Measurements from ENCODE around the gene GABBR1.
A peak's percentile ranks its signal among the peaks of the same experiment; 100 is the strongest.

GABBR1 gene

DNA sequence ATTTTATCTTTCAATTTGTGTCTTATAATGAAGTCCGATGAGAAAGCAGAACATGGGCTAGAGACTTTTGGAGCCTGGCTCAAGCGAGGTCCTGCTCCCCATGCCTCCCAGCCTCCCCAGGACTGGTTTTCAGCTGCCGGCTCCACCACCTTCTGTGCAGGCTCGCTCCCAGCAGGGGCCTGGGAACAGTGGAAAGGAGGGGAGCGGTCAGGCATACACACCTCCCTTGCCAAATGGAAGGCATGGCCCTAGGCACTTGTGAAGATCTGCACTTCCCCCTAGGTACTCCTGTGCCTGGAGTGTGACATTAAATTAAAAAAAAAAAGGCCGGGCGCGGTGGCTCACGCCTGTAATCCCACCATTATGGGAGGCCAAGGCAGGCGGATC lies 19.2 kb upstream of the GABBR1 start:
- DNase-seq, result no peak

DNA sequence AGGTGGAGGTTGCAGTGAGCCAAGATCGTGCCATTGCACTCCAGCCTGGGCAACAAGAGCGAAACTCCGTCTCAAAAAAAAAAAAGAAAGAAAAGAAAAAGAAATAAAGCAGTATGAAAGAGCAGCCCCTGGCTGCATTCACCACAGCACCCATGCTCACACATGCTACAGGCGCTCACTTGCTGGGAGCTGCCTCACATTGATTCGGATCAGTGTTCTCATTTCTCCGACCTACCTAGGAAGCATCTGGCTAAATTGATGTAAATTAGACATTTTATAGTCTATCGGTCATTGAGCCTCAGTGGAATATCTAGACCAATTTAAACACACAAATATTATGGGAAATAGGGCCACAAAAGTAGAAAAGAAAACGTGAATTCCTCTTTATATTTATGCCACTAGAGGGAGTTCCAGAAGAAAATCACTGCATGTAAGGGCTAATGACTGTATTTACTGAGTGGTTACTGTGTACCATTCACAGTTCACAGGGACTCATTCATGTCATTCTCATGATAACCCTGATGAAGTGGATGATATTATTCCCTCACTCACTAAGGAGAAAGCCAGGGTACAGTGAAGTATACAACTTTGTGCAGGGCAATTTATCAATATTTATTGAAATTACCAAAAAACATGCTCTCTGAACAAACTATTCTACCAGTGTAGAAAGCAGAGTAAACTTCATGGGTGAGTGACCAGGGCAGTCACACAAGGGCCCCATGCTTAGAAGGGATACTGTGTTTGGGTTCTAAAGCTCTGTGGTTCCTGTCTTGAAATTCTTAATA lies 18.6 kb upstream of the GABBR1 start:
- peak; percentile 53 for DNase-seq

DNA sequence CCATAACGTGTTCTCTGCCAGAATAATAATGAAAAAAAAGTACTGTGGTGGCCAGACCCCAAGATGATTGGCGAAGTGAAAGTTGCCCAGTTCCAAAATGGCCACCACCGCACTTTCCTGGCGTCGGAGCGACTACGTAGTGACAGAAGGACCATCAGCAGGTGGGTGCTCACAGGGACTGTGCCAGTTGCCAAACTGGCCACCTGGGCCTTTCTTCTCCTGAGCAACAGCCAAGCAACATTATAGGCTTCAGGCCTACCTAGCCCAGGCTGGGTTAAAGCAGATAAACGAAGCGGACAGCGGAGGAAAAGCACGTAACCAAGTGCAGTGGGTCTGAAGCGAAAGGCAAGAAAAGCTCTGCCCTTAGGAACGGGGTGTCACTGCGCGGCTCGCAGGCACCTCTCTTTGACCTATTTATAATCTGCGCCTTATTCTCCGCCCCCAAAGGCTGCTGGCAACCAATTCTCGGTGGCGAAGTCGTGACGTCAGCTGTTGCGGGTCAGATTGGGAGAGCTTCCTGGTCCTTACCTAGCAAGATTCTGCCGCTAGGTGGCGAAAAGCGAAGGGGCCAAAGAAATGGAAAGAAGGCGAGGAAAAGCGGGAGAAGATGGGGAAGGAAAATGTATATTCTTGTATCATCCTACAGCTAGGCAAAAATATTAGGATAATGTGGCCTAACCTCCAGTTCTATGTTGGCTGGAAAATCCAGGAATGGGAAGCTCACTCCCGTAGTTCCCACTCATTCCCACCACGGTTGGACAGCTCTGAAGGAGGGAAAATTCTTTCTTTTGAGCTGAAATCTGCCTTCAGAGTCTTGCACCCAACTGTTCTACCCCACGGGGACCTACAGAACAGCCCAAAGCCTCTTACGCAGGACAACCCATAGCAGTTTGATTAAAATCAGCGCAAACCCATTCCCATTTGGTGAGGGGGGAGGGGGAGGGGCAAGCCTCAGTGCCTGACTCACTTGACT lies 17.0 kb upstream of the GABBR1 start:
- peak; percentile 99 for DNase-seq

DNA sequence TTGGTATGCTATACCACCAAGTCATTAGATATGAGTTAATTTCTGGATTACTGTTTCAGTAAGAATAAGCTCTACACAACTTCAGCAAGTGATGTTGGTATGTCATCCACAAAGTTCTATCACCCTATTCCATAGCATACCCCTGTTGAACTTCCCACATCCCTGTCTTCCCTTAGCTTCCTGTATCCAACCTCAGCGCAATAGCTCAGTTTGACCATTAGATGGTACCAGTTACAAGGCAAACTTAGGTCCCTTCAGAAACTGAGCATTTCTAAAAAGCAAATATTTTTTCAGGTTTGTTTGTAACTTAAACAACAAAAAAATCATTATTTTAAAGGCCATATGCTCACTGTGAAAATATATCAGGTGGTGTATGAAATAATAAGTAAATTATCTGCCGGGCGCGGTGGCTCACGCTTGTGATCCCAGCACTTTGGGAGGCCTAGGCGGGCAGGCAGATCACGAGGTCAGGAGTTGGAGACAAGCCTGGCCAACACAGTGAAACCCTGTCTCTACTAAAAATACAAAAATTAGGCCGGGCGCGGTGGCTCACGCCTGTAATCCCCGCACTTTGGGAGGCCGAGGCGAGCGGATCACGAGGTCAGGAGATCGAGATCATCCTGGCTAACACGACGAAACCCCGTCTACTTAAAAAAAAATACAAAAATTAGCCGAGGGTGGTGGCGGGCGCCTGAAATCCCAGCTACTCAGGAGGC lies 15.1 kb upstream of the GABBR1 start:
- peak; percentile 64 for DNase-seq

DNA sequence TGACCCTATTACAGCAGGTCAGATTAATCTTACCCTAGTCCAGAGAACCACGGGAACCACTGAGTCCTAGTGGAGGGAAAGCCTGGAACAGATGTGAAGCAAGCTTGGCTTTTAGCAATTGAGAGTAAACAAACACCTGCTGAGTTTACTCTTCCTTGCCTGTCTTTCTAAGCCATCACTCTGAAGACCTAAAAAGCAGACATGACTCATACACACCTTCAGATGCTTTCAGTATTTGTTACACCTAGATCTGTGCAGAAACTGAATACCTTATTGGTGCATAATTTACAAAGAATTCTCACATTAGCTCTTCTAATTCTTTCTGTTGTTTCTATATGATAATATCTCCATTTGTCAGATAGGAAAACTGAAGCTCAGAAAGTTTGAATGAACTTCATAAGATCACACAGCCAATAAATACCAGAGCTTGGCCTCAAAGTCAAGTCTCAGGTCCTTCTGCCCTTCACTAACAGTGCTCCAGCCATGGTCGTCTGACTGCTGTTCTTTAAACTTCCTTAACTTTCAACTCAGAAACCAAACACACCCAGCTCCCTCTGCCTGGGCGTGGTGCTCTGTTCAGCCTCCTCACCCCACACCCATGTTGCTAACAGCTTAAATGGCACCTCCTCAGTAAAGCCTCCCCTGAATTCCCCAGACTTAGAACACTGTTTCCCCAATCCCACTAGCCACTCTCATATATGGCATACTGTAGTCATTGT lies 8.6 kb upstream of the GABBR1 start:
- DNase-seq, result no peak

DNA sequence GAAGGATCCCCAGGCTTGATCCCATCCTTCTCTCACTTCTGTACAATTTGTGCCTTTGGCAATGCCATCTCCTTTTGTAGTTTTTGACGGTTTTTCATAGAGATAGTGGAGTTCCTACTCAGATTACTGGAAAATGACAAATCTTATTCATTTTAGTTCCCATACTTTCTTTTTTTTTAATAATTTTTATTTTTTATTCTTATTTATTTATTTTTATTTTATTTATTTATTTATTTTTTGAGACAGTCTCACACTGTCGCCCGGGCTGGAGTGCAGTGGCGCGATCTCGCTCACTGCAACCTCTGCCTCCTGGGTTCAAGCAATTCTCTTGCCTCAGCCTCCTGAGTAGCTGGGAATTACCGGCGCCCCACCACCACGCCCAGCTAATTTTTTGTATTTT lies 4.3 kb upstream of the GABBR1 start:
- no peak for DNase-seq

DNA sequence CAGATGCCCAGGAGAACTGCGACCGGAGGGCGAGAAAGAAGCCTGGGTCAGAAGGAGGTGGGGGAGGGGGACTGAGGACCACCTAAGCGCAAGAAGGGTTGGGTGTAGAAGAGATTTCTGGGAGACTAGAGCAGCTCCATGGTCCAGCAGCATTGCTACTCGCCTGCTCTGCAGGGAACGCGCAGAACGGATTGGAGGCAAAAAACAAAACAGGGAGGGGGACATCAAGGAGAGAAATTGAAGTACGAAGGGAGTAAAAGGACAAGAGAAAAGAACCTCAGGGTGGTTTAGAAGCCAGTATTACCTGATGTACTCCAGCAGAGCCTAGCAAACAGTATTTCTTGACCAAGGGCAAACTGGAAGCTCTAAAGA lies 537 bp upstream of the GABBR1 start:
- DNase-seq, result no peak

DNA sequence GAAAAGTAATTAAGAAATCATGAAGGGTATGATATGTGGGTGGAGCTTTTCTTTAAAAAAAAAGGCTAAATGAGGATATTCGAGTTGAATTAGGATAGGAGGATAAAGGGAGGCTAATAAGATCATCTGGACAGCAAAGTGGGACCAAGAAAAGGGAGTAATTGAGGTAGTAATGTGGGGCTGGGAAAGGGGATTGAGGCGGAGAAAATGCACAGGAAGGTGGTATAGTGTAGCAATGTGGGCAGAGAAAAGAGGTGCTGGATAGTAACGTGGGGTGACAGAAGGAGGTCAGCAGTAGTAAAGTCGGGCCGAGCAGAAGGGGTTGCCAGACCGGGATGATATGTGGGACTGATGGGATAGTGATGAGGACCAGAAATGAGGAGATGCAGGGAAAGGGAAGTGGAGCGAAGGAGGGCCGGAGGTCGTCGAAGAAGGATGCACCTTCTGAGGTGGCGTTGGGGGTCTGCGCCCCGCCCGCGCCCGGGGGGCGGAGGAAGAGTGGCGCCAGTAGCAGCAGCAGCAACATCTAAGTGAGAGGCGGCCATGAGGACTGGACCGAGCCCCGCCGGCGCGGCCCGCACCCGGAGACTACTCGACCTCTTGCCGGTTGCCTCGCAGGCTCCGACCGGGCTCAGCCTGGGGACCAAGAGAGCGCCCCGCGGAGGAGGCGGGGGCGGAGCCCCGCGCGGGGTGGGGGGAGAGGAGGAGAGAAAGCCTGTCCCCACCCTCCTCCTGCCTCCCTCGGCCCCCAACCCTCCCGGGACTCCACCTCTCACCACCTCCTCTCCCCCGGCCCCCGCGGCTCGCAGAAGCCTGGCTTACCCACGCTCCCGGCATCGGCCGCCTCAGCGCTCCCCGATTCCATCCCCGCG lies 887 bp downstream of the GABBR1 start:
- peak; percentile 82 for DNase-seq

DNA sequence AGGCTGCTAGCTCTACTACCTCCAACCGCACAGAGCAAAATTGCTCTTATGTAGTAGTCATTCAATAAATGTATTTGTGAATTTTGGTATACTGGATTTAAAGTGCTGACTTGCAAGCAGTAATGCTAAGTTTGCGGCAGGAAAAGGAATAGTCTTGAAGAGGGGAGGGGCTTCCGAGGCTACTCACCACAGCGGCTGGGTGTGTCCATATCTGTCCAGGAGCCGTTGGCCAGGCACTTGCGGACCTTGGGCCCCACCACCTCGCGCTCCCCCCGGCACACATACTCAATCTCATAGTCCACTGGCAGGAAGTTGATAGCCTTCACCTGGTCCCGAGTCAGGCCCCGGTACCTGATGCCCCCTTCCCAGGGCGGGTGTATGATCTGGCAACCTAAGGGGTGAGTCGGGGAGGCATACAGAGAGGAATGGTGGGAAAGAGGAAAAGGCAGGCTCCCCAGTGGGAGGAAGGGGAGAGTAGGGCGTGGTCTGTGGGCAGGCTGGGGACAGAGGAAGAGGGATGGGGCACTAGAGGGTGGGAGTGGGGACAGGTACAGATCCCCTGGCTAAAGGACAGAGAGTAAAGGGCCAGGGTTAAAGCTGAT lies 1.7 kb downstream of the GABBR1 start:
- DNase-seq, result peak; percentile 23

DNA sequence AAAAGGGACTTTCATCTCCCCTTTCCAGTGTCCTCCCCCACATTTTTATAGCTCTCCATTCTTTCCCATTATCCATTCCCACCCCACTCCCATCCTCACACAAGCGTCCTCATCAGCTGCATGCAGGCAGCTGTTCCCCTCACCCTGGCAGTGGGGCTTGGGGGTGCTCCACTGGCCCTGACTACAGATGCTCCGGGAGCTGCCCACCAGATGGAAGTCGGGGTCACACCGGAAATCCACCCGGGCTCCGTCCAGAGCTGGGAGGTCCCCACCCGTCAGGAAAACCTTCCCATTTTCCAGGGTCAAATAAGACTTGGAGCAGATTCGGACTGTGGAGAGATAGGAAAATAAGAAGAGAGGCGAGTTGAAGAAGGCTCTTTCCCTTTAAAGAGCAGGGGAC lies 2.7 kb downstream of the GABBR1 start:
- no peak for DNase-seq

DNA sequence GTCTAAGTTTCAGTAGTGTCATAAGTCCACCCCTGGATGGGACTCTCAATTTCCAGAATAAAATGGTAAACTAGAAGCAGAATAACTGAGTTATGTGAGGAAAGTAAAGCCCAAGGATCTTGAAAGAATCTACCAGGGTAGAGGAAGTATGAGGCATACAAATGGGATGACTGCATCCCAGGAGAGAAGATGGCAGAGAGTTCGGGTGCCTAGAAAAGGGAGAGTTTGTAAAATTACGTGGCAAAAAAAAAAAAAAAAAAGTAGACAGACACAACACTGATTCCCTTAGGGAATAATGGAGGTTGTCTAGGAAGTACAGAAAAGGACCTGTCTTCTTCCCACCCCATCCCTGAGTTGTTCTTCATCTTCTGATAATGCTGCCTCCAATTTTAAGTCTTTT lies 3.4 kb downstream of the GABBR1 start:
- DNase-seq, result no peak

DNA sequence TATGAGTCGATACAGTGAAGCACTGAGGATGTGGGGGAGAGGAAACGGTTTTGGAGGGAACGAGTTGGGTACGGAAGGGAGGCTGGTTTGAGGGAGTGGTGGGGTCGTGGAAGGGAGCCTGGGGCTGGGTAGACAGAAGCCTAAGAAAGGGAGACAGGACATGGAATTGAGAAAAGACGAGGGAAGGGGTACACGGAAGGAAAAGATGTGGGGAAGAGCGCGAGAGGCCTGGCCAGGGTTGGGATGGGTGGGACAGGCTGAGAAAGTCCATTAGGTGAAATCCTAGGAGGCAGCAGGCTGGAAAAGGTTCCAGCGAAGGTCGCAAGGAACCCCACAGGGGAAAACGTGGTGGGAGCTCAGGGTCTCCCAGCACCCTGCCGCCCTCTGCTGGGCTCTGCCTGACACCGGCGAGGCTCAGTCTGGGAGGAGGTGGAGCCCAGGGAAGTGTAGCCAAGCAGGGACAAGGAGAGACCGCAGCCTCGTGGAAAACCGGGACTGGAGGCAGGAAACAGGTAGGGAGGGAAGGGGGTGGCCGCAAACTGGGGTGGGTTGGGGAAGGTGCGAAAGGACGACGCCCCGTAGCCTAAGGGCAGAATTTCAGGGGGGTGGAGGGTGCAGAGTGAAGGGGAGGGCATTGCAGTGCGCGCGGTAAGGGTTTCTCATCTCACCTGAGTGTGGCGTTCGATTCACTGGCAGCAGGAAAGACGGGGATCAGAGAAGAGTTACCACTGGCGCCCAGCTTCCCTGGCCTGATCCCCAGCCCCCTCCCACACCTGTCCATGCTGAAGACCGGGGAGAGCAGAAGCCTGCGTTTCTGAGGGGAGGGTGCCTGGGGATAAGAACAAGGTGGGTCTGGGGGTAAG lies 4.3 kb downstream of the GABBR1 start:
- DNase-seq, result peak; percentile 97

DNA sequence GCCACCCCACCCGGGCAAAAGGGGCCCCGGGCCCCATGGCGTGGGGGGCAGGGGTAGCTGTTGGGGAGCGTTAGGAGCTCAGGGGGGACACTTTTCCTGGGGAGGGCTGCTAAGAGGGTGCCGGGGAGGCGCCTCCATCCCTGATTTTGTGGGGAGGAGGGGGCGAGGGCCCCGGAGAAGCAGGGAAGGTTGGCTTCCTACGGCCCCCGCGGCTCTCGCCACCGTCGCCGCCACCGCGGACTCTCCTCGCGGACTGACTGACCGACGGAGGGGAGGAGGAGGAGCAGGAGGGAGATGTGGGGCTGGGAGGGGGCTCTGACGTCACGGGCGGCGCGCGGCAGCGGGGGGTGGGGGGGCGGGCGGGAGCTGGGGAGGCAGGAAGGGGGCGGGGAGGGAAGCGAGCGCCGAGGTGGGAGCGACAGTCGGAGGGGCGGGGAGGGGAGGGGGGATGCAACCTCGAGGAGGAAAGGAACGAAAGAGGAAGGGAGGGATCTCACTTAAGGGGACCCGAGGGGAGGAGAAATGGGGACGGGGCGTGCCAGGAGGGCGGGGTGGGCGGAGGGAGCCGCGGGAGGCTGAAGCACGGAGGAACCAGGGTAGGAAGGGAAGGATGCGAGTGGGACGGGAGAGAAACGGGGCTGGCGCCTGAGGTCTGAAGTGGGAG lies 5.1 kb downstream of the GABBR1 start:
- peak; percentile 94 for DNase-seq

DNA sequence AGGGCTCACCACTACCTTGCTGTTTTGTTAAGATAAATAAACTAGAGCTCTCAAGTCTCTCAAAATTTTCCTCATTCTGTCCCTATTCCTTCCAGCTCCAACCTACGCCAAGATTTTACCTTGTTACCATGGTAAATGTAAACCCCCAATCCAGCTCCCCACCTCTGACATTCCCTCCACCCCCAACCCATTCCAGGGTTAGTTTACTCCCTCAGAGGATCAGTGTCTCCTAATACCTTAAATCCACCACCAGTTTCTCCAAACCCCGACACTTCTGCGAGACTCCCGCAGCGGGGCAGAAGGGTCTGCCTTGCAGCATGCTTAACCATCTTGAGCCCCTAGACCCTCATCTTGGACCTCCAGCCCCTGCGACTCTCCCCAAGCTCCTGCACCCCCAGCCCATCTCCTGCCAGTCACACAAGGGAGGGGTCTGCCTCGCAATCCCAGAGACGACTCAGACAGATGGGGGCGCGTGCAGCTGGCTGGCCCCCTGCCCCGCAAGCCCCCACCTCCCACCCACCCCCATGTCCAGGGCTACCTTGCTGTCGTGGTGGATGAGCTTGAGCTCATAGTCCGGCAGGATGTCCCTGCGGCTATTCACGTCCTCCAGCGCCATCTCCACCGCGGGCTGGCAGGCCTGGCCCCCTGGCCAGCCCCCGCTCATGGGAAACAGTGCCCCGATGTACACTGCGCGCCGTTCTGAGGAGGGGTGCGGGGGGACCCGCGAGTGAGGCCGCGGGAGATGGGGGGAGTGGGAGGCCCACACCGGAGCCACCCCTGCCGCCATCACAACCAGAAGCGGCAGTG lies 5.8 kb downstream of the GABBR1 start:
- DNase-seq, result peak; percentile 46

DNA sequence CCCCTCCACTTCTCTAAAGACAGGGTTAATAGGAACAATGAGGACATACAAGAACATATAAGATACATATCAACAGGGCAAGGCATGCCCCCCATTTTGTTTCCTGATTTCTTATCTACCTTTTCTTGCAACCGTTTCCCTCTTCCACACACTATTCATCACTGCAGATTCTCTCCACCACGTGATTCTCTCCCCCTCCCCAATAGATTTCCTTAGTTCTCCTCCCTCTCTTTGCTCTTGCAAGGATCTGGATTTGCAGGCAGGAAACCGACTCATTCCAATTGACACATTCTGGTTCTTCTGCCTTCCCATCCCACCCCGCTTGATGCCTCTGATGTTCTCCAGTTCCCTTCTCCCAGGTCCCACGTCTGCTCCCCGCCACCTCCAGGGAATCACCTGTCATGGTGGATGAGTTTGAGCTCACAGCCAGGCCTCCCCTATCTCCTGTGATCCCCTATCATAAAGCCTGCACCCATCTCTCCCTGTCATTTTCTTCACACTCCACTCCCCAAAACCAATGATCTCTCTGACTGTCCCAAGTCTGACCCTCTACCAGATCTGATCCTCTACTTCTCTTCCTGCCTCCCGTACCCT lies 7.5 kb downstream of the GABBR1 start:
- no peak for DNase-seq

DNA sequence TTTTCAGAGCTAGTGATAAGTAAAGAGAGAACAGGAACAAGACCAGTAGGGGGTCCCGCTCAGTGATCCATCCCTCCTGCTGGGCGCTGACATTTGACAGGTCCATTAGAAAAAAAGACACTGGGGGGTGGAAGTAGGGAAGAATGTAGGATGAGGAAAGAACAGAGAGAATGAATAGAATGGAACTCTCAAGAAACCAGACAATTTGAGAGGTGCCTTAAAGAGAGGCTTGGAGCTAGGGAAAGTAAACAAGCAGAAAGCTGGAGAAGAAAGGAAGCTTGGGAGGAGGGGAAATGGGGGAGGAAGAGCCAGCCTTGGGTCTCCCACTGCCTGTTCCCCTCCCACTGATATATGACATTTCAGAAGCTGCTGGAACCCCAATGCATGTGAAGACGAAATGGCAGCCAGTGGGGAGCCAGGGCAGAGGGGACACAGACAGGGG lies 8.4 kb downstream of the GABBR1 start:
- DNase-seq, result no peak

DNA sequence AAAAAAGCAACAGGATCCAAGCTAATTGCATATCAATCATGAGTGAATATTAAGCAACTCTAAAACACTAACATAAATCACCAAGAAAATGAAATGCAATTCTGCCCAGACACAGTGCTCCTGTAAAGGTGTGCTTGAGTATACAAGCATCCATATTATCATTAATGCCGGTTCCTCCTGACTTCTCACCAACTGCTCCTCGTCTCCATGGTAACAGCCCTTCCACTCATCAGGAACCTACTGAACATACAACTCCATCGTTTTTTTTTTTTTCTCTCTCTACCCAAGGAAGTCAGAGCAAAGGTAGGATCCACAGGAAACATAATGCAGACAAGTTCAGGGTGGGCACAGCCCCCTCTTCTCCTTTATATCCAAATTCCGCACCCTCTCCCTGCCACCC lies 12.4 kb downstream of the GABBR1 start:
- DNase-seq, result no peak

DNA sequence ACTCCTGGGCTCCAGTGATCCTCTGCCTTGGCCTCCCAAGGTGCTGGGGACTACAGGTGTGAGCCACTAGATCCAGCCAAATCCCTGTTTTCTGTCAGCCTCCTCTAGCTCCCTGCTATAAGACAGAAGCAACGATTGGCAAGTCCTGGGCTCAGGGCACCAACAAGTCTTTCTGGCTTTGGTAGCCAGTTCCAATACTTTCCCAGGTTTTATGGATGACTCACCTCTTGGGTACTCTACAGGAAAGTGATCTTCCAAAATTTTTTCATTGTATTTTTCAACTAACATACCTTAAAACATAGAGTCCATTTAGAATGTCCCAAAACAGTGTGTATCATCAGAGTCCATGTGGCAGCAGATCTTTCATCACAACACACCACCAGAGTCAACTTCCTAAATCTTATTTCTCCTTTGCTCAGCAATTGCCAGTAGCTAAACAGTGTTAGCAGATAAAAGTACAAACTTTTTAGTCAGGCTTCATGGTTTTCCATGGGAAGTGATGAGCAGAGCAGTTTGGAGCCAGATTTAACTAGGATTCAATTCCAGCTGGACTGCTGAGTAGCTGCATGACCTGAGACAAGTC lies 13.3 kb downstream of the GABBR1 start:
- no peak for DNase-seq

Data from NCI-H82 (cell line).